HepG2 (cell line): Measurements from ENCODE around the gene QSOX2. TPM values are rescaled to one million over a fixed set of nuclear protein-coding genes. Genes with fewer than 3 reads are reported as not detected.

Source experiments
- ATAC-seq: fragments of 200-7000 bp; cut with Tn5 transposase; 3 replicates; pipeline ENCODE4 v1.9.1; 2020; ENCODE audit warnings: mild to moderate bottlenecking, moderate library complexity
- BruUV-seq: library from RNA; stranded (reverse); fragments of 400-500 nt; replicated peaks from 2 replicates; lab custom pipeline; 2021; lab: Mats Ljungman, UMichigan
- CTCF ChIA-PET: fragments of 300-600 bp; formaldehyde crosslinking; extraction: SDS; loops from one replicate; lab custom pipeline; 2021; ENCODE audit warnings: low total read pairs, inconsistent platforms, low intra/inter-chr PET ratio; lab: Yijun Ruan, JAX
- POLR2A ChIA-PET: fragments of 350-600 bp; sonication (Branson Sonifier 250); formaldehyde crosslinking; loops from one replicate; lab custom pipeline; 2020; ENCODE audit warnings: antibody characterized with exemption, inconsistent platforms; lab: Yijun Ruan, JAX
- DNase-seq: peaks from one replicate; pipeline ENCODE4 v3.0.0-alpha.2; 2015; ENCODE audit warnings: low spot score
- FAIRE-seq: peaks from 3 replicates; lab custom pipeline; 2011; peaks lifted over from hg19 to GRCh38; lab: Jason Lieb, UNC
- H2AFZ ChIP-seq: one replicate; pipeline ENCODE4 v1.6.1; 2011; ENCODE audit warnings: low read length, inconsistent platforms
- H3K27ac ChIP-seq: fragments of 300-600 bp; 3 replicates; pipeline ENCODE4 v1.8.0; 2011; ENCODE audit warnings: mixed run types, mild to moderate bottlenecking, mixed read lengths, low read length, inconsistent platforms; ENCODE audit not compliant: insufficient read depth; ENCODE audit errors: extremely low read length
- H3K27me3 ChIP-seq, 2 experiments: fragments of 200-600 bp in 1 of 2; 2 replicates in 1 of 2; 3 replicates in 1 of 2; pipeline versions ENCODE4 v1.6.0 to v1.8.0; 2011; ENCODE audit warnings: low read length in 2 of 2, mild to moderate bottlenecking in 2 of 2, moderate library complexity in 2 of 2, inconsistent platforms in 1 of 2; ENCODE audit not compliant: insufficient read depth in 2 of 2, control insufficient read depth in 1 of 2
- H3K36me3 ChIP-seq, 2 experiments: fragments of 200-600 bp in 1 of 2; replicated peaks in 1 of 2; 2 replicates in 1 of 2; 3 replicates in 1 of 2; pipeline versions ENCODE4 v1.5.1 to v1.8.0; 2011; ENCODE audit warnings: low read length in 2 of 2, inconsistent platforms in 1 of 2; ENCODE audit not compliant: insufficient read depth in 2 of 2, control insufficient read depth in 1 of 2
- H3K4me1 ChIP-seq: 2 replicates; pipeline ENCODE4 v1.5.1; 2012; ENCODE audit warnings: low read length, inconsistent platforms; ENCODE audit not compliant: insufficient read depth
- H3K4me2 ChIP-seq: 2 replicates; pipeline ENCODE4 v1.6.0; 2011; ENCODE audit warnings: low read depth, low read length, inconsistent platforms
- H3K4me3 ChIP-seq, 3 experiments: fragments of 200-600 bp in 1 of 3; sonication (generic), shearing (Covaris generic) in 1 of 3; replicated peaks in 1 of 3; 2 replicates each; pipeline ENCODE4 v1.5.1; 2011 to 2016; ENCODE audit warnings: low read length in 3 of 3, inconsistent platforms in 2 of 3, low read depth in 2 of 3, mild to moderate bottlenecking in 2 of 3, control low read depth in 1 of 3, mixed read lengths in 1 of 3; ENCODE audit not compliant: insufficient read depth in 1 of 3
- H3K79me2 ChIP-seq: one replicate; pipeline ENCODE4 v1.6.1; 2011; ENCODE audit warnings: low read length, inconsistent platforms; ENCODE audit not compliant: insufficient read depth
- H3K9ac ChIP-seq: 2 replicates; pipeline ENCODE4 v1.6.0; 2011; ENCODE audit warnings: mild to moderate bottlenecking, low read depth, low read length, inconsistent platforms; ENCODE audit not compliant: insufficient read depth
- H3K9me3 ChIP-seq: 2 replicates; pipeline ENCODE4 v1.5.1; 2012; ENCODE audit warnings: mild to moderate bottlenecking, low read length
- H4K20me1 ChIP-seq: 2 replicates; pipeline ENCODE4 v1.6.0; 2011; ENCODE audit warnings: inconsistent platforms, mild to moderate bottlenecking, low read length, moderate library complexity; ENCODE audit not compliant: insufficient read depth
- FOXO1 ChIP-seq: sonication (generic); formaldehyde crosslinking; IDR thresholded peaks from 2 replicates; pipeline ENCODE4 v1.4.0; 2020; ENCODE audit warnings: missing genetic modification reagents
- HNRNPUL1 ChIP-seq: fragments of 200-400 bp; formaldehyde crosslinking; IDR thresholded peaks from 2 replicates; pipeline ENCODE4 v1.6.1; 2017; ENCODE audit warnings: low read depth, mild to moderate bottlenecking, low read length, moderate library complexity
- LBX2 ChIP-seq: sonication (generic); formaldehyde crosslinking; IDR thresholded peaks from 2 replicates; pipeline ENCODE4 v1.5.0; 2020; ENCODE audit warnings: missing genetic modification reagents, mild to moderate bottlenecking, borderline replicate concordance
- NR2F2 ChIP-seq: IDR thresholded peaks from 2 replicates; pipeline ENCODE4 v1.6.1; 2012; ENCODE audit warnings: low read depth, inconsistent platforms, borderline replicate concordance
- SNAPC2 ChIP-seq: sonication (generic); formaldehyde crosslinking; IDR thresholded peaks from 2 replicates; pipeline ENCODE4 v1.8.1; 2022; ENCODE audit warnings: mild to moderate bottlenecking, missing genetic modification reagents
- THAP8 ChIP-seq: sonication (generic); formaldehyde crosslinking; IDR thresholded peaks from 2 replicates; pipeline ENCODE4 v1.5.1; 2020; ENCODE audit warnings: missing genetic modification reagents, mild to moderate bottlenecking, borderline replicate concordance
- XBP1 ChIP-seq: sonication (generic); formaldehyde crosslinking; IDR thresholded peaks from 2 replicates; pipeline ENCODE4 v1.5.0; 2020; ENCODE audit warnings: missing genetic modification reagents
- ZBTB2 ChIP-seq: sonication (generic); formaldehyde crosslinking; IDR thresholded peaks from 2 replicates; pipeline ENCODE4 v1.8.0; 2022; ENCODE audit warnings: low read depth, missing genetic modification reagents
- ZNF263 ChIP-seq: sonication (generic); formaldehyde crosslinking; IDR thresholded peaks from 2 replicates; pipeline ENCODE4 v1.4.0; 2020; ENCODE audit warnings: missing genetic modification reagents
- ZNF3 ChIP-seq: IDR thresholded peaks from 2 replicates; pipeline ENCODE4 v1.7.0; 2017; ENCODE audit warnings: inconsistent platforms
- ZNF557 ChIP-seq: sonication (generic); formaldehyde crosslinking; IDR thresholded peaks from 2 replicates; pipeline ENCODE4 v1.4.0; 2020; ENCODE audit warnings: missing genetic modification reagents
- ZNF652 ChIP-seq: IDR thresholded peaks from 2 replicates; pipeline ENCODE4 v1.6.1; 2016; ENCODE audit warnings: low read depth, borderline replicate concordance
- ZNF713 ChIP-seq: sonication (generic); formaldehyde crosslinking; IDR thresholded peaks from 2 replicates; pipeline ENCODE4 v1.4.0; 2020; ENCODE audit warnings: mild to moderate bottlenecking, missing genetic modification reagents
- WGBS: methylation state at CpG from one replicate; pipeline ENCODE4 v1.1.6; 2017; ENCODE audit warnings: low lambda C conversion rate; 5-methylcytosine and 5-hydroxymethylcytosine counted together
- in situ Hi-C: cut with HindIII; loops from 2 replicates; pipeline ENCODE4 v1.10.0; 2017; ENCODE audit warnings: low pct_unique_long_range_greater_than_20kb; ENCODE audit not compliant: extremely low pct_ligation_motif_present
- intact Hi-C: fragments of 100-400 bp; cut with micrococcal nuclease; formaldehyde crosslinking; loops from one replicate; pipeline ENCODE4 v1.10.0; 2022; ENCODE audit not compliant: unreplicated experiment
- polyA plus RNA-seq, 8 experiments: library from polyadenylated mRNA; depleted of rRNA in 3 of 8; stranded (reverse) in 7 of 8; unstranded in 1 of 8; fragments of >200 nt; fragmentation: Illumina TruSeq in 4 of 8; extraction: Trizol in 4 of 8; gene quantifications; 2 replicates each; pipeline versions ENCODE4 v1.2.1 to v1.2.3, GENCODE V29; 2011 to 2016; ENCODE audit warnings: low read depth in 4 of 8, missing spikeins in 1 of 8, mixed read lengths in 1 of 8; ENCODE audit not compliant: insufficient read depth in 1 of 8
- total RNA-seq, 5 experiments: library from RNA; depleted of rRNA; stranded (reverse); fragments of >200 nt; fragmentation: Illumina TruSeq; extraction: Trizol; gene quantifications; 2 replicates each; pipeline ENCODE4 v1.2.3, GENCODE V29; 2016; ENCODE audit warnings: low read depth in 1 of 5
- TF ChIP-seq, protein P1 (sequence below): sonication (generic); formaldehyde crosslinking; IDR thresholded peaks from 2 replicates; pipeline ENCODE4 v1.5.1; 2020; ENCODE audit warnings: mild to moderate bottlenecking, missing genetic modification reagents, borderline replicate concordance
- TF ChIP-seq, protein P2 (sequence below): sonication (generic); formaldehyde crosslinking; IDR thresholded peaks from 2 replicates; pipeline ENCODE4 v1.4.0; 2020; ENCODE audit warnings: mild to moderate bottlenecking, missing genetic modification reagents
- TF ChIP-seq, protein P3 (sequence below): sonication (generic); formaldehyde crosslinking; IDR thresholded peaks from 2 replicates; pipeline ENCODE4 v1.4.0; 2020; ENCODE audit warnings: missing genetic modification reagents, borderline replicate concordance

Gene QSOX2
- total and polyA plus RNA-seq, 2 of the 13 experiments (the other 11 are each of a cell fraction or from before 2014, with no cell fraction given), result 27.1 to 42.1 TPM

DNA sequence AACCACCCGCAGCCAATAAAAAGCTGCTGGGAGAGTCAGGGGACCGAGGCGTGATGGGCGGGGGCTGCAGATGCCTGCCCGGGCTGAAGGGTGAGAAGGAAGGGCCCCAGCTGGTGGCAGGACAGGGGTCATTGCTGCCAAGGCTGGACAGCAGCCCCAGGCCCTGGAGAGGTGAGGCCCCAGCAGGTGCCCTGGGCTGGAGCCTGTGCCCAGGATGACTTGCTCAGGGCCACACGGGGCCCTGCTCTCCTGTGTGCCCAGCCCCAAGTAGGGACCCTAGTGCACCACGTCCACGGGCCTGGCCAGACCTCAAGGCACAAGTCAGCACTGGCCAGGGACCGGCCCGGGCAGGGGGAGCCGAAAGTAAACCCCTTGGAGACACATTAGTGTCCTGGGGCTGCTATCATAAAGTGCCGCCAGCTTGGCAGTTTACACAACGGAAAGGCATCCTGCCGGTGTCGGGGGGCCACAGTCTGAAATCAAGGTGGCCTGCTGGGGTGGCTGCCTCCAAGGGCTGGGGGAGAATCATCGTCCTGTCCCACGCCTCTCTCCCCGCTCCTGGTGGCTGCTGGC lies 62.7 kb downstream of the QSOX2 start:
- DNase-seq (no peak), ATAC-seq (no peak), FAIRE-seq (no peak)
- WGBS, result 85% methylated on average over 3 of the region's 18 CpGs
- Histone ChIP-seq H4K20me1 (no peaks in the 10 kb centered on the region), H3K27ac (no peak overlapping the region), H3K4me3 (no peak overlapping the region), H2AFZ (no peak overlapping the region), H3K9ac (no peak overlapping the region), H3K4me1 (peaks cover 8% of the 10 kb centered on the region; the same call in 1 of the 2 replicates), H3K27me3 (peaks cover 5 to 53% of the 10 kb centered on the region in 2 experiments), H3K4me2 (no peak overlapping the region), H3K36me3 (no peaks in the 10 kb centered on the region), H3K79me2 (no peaks in the 10 kb centered on the region), H3K9me3 (no peaks in the 10 kb centered on the region)
- intact Hi-C loops (no loop called here), in situ Hi-C loops (no loop called here)
- POLR2A ChIA-PET, result no interaction called here
- no TSS peak for BruUV-seq
- no peak for TF ChIP-seq ZNF3 (CRISPR knock-in tag)
- no peak for TF ChIP-seq SNAPC2 (CRISPR knock-in tag)
- TF ChIP-seq LBX2, result no peak
- no peak for TF ChIP-seq ZBTB2 (CRISPR knock-in tag)
- TF ChIP-seq ZNF557 (CRISPR knock-in tag), result no peak
- TF ChIP-seq THAP8 (CRISPR knock-in tag), result no peak
- TF ChIP-seq, protein P1, sequence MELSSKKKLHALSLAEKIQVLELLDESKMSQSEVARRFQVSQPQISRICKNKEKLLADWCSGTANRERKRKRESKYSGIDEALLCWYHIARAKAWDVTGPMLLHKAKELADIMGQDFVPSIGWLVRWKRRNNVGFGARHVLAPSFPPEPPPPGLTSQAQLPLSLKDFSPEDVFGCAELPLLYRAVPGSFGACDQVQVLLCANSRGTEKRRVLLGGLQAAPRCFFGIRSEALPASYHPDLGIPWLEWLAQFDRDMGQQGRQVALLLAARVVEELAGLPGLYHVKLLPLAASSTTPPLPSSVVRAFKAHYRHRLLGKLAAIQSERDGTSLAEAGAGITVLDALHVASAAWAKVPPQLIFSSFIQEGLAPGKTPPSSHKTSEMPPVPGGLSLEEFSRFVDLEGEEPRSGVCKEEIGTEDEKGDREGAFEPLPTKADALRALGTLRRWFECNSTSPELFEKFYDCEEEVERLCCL (CRISPR knock-in tag), result no peak
- TF ChIP-seq, protein P2, sequence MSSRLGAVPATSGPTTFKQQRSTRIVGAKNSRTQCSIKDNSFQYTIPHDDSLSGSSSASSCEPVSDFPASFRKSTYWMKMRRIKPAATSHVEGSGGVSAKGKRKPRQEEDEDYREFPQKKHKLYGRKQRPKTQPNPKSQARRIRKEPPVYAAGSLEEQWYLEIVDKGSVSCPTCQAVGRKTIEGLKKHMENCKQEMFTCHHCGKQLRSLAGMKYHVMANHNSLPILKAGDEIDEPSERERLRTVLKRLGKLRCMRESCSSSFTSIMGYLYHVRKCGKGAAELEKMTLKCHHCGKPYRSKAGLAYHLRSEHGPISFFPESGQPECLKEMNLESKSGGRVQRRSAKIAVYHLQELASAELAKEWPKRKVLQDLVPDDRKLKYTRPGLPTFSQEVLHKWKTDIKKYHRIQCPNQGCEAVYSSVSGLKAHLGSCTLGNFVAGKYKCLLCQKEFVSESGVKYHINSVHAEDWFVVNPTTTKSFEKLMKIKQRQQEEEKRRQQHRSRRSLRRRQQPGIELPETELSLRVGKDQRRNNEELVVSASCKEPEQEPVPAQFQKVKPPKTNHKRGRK (CRISPR knock-in tag), result no peak
- no peak for TF ChIP-seq HNRNPUL1
- TF ChIP-seq ZNF652 (CRISPR knock-in tag), result no peak
- no peak for TF ChIP-seq XBP1 (CRISPR knock-in tag)
- TF ChIP-seq, protein P3, sequence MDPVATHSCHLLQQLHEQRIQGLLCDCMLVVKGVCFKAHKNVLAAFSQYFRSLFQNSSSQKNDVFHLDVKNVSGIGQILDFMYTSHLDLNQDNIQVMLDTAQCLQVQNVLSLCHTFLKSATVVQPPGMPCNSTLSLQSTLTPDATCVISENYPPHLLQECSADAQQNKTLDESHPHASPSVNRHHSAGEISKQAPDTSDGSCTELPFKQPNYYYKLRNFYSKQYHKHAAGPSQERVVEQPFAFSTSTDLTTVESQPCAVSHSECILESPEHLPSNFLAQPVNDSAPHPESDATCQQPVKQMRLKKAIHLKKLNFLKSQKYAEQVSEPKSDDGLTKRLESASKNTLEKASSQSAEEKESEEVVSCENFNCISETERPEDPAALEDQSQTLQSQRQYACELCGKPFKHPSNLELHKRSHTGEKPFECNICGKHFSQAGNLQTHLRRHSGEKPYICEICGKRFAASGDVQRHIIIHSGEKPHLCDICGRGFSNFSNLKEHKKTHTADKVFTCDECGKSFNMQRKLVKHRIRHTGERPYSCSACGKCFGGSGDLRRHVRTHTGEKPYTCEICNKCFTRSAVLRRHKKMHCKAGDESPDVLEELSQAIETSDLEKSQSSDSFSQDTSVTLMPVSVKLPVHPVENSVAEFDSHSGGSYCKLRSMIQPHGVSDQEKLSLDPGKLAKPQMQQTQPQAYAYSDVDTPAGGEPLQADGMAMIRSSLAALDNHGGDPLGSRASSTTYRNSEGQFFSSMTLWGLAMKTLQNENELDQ, result no peak
- no peak for TF ChIP-seq ZNF263 (CRISPR knock-in tag)
- no peak for TF ChIP-seq NR2F2
- no peak for TF ChIP-seq ZNF713
- no peak for TF ChIP-seq FOXO1 (CRISPR knock-in tag)
- CTCF ChIA-PET, result no interaction called here
